Measurements from ENCODE around the gene CDH4. TPM values are rescaled to one million over a fixed set of nuclear protein-coding genes. Genes with fewer than 3 reads are reported as not detected.

Gene CDH4
- total and polyA plus RNA-seq, 2 of the 13 experiments (the other 11 are each of a cell fraction or from before 2014, with no cell fraction given), result not detected

DNA sequence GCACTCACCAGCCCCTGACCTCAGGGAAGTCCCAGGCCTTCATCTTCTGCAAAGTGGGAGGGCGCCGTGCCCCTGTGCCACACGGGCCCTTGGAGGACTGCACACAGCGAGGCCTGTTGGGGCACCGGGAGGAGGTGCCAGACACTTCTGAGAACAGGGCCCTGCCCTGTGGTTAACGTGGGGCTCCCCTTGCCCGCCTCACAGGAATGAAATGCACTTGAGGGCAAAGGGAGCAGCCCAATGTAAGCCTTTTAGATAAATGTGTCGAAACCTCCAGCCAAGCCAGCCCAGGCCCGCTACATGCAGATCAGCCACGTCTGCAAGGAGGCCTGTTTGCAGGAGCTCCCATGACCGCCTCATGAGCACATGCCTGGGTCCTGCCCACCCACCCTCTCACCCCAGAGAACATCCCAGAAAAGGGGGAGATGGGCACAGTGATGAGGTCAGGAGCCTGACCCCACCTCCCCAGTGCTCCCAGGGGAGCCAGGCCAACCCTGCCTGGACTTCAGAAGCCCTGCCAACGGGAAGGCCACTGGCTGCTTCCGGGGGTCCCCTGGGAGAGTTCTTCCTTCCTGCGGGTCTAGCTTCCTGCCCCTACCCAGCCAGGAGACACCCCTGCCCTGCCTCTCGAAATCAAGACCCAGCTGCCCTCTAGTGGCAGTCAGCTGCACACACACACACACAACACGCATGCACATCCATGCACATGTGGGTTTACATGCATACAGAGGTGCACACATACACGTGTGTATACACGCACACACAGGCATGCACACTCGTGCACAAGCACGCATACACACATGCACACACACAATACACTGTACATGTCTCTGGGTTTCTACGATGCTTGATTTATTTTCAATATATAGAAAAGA, 634.9 kb downstream of the CDH4 start:
- Histone ChIP-seq H4K20me1 (ENCODE audit: insufficient read depth, low read length) (peaks cover 2% of the 10 kb centered on the region; the same call in 1 of the 2 replicates), H3K79me2 (ENCODE audit: insufficient read depth, low read length) (no peaks in the 10 kb centered on the region), H3K36me3 (replicated peaks in 1 of 2; ENCODE audit: control insufficient read depth in 1 of 2, insufficient read depth in 2 of 2, low read length in 2 of 2) (no peaks in the 10 kb centered on the region), H3K4me2 (ENCODE audit: low read depth, low read length) (no peak overlapping the region), H3K27me3 (ENCODE audit: control insufficient read depth in 1 of 2, insufficient read depth in 2 of 2, low read length in 2 of 2) (peaks cover 20 to 50% of the 10 kb centered on the region in 2 experiments), H3K27ac (ENCODE audit: extremely low read length, insufficient read depth, low read length) (no peak overlapping the region), H3K9ac (ENCODE audit: insufficient read depth, low read depth, low read length) (no peak overlapping the region), H3K9me3 (ENCODE audit: low read length) (peaks cover 5% of the 10 kb centered on the region; the same call in 1 of the 2 replicates), H3K4me3 (replicated peaks in 1 of 3; ENCODE audit: insufficient read depth in 1 of 3, low read depth in 2 of 3, low read length in 3 of 3) (no peak overlapping the region), H3K4me1 (ENCODE audit: insufficient read depth, low read length) (no peaks in the 10 kb centered on the region), H2AFZ (ENCODE audit: low read length) (no peak overlapping the region)
- CTCF ChIA-PET (ENCODE audit: low intra/inter-chr PET ratio, low total read pairs), result interaction anchor here (0.7 to 1.4 kb wide), 4 partner anchors 89 to 1676 kb away, joined by 3 to 7 read pairs (median 4); no protein-coding TSS in a partner anchor
- no TSS peak for BruUV-seq (replicated peaks)
- peak; percentile 53 for DNase-seq (ENCODE audit: low spot score)
- WGBS (ENCODE audit: low lambda C conversion rate), result 14% methylated on average over 20 of the region's 21 CpGs
- POLR2A ChIA-PET, result no interaction called here
- FAIRE-seq, result peak; percentile 87
- peak; percentile 76 for ATAC-seq
- in situ Hi-C loops (cut with HindIII; ENCODE audit: extremely low pct_ligation_motif_present, low pct_unique_long_range_greater_than_20kb) (loop anchor here (10.0 to 25.0 kb wide), 2 partner anchors 1672 to 1825 kb away; no protein-coding TSS in a partner anchor), intact Hi-C loops (cut with micrococcal nuclease; ENCODE audit: unreplicated experiment) (loop anchor here (5.0 kb wide), 1 partner anchor 165 kb away; no protein-coding TSS in a partner anchor)
- TF ChIP-seq ESRRA (CRISPR knock-in tag; IDR thresholded peaks at IDR 0.05; ENCODE audit: low read depth) (no peak), RAD21 (CRISPR knock-in tag; IDR thresholded peaks at IDR 0.05) (peak; percentile 79), NFYB (CRISPR knock-in tag; IDR thresholded peaks at IDR 0.05) (no peak), TIGD3 (CRISPR knock-in tag; IDR thresholded peaks at IDR 0.05; ENCODE audit: borderline replicate concordance) (no peak), FOXA3 (CRISPR knock-in tag; IDR thresholded peaks at IDR 0.05) (peak; percentile 18; the same call in 1 of the 2 replicates), KDM2A (CRISPR knock-in tag; IDR thresholded peaks at IDR 0.05; ENCODE audit: borderline replicate concordance, low read depth) (peak; percentile 45; the same call in 1 of the 2 replicates), FOXK1 (CRISPR knock-in tag; IDR thresholded peaks at IDR 0.05; ENCODE audit: borderline replicate concordance, low read depth) (peak; percentile 65; the same call in 1 of the 2 replicates), ZBTB20 (CRISPR knock-in tag; IDR thresholded peaks at IDR 0.05; ENCODE audit: borderline replicate concordance, low read depth) (0 out of 2 replicates have a peak, but pooled peaks have one; percentile 32), STAG1 (CRISPR knock-in tag; IDR thresholded peaks at IDR 0.05) (peak; percentile 93), TEAD3 (CRISPR knock-in tag; optimal IDR thresholded peaks at IDR 0.05; ENCODE audit: borderline replicate concordance) (peak; percentile 76), IRF2 (CRISPR knock-in tag; IDR thresholded peaks at IDR 0.05) (0 out of 2 replicates have a peak, but pooled peaks have one; percentile 24), ZNF883 (CRISPR knock-in tag; IDR thresholded peaks at IDR 0.05; ENCODE audit: not compliant biosample characterization) (peak; percentile 40), SALL1 (CRISPR knock-in tag; IDR thresholded peaks at IDR 0.05) (peak; percentile 27; the same call in 1 of the 2 replicates), CTCF (CRISPR knock-in tag; IDR thresholded peaks at IDR 0.05) (peak; percentile 97), ZBTB33 (CRISPR knock-in tag; IDR thresholded peaks at IDR 0.05) (peak; percentile 21; the same call in 1 of the 2 replicates)
- TF ChIP-seq, protein P1, sequence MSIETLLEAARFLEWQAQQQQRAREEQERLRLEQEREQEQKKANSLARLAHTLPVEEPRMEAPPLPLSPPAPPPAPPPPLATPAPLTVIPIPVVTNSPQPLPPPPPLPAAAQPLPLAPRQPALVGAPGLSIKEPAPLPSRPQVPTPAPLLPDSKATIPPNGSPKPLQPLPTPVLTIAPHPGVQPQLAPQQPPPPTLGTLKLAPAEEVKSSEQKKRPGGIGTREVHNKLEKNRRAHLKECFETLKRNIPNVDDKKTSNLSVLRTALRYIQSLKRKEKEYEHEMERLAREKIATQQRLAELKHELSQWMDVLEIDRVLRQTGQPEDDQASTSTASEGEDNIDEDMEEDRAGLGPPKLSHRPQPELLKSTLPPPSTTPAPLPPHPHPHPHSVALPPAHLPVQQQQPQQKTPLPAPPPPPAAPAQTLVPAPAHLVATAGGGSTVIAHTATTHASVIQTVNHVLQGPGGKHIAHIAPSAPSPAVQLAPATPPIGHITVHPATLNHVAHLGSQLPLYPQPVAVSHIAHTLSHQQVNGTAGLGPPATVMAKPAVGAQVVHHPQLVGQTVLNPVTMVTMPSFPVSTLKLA (IDR thresholded peaks at IDR 0.05), result peak; percentile 93

Measured in HepG2 (cell line).